Myocyte (in vitro differentiated cells): ENCODE data around the gene RPAP3. TPM values are rescaled to one million over a fixed set of nuclear protein-coding genes. Genes with fewer than 3 reads are reported as not detected.

Experiments used
- DNase-seq: peaks from one replicate; pipeline ENCODE4 v3.0.0-alpha.2; 2012; ENCODE audit warnings: low read depth
- polyA plus RNA-seq: library from polyadenylated mRNA; unstranded; fragments of >200 nt; gene quantifications from one replicate; pipeline ENCODE4 v1.2.1, GENCODE V29; 2012; ENCODE audit warnings: missing spikeins
- total RNA-seq: library from RNA; depleted of rRNA; stranded (reverse); fragments of >200 nt; gene quantifications from 2 replicates; pipeline ENCODE4 v1.2.3, GENCODE V29; 2014

The RPAP3 gene, protein sequence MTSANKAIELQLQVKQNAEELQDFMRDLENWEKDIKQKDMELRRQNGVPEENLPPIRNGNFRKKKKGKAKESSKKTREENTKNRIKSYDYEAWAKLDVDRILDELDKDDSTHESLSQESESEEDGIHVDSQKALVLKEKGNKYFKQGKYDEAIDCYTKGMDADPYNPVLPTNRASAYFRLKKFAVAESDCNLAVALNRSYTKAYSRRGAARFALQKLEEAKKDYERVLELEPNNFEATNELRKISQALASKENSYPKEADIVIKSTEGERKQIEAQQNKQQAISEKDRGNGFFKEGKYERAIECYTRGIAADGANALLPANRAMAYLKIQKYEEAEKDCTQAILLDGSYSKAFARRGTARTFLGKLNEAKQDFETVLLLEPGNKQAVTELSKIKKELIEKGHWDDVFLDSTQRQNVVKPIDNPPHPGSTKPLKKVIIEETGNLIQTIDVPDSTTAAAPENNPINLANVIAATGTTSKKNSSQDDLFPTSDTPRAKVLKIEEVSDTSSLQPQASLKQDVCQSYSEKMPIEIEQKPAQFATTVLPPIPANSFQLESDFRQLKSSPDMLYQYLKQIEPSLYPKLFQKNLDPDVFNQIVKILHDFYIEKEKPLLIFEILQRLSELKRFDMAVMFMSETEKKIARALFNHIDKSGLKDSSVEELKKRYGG
- total RNA-seq, result 16.3 and 19.7 TPM in 2 replicates
- 12.8 TPM for polyA plus RNA-seq

DNA sequence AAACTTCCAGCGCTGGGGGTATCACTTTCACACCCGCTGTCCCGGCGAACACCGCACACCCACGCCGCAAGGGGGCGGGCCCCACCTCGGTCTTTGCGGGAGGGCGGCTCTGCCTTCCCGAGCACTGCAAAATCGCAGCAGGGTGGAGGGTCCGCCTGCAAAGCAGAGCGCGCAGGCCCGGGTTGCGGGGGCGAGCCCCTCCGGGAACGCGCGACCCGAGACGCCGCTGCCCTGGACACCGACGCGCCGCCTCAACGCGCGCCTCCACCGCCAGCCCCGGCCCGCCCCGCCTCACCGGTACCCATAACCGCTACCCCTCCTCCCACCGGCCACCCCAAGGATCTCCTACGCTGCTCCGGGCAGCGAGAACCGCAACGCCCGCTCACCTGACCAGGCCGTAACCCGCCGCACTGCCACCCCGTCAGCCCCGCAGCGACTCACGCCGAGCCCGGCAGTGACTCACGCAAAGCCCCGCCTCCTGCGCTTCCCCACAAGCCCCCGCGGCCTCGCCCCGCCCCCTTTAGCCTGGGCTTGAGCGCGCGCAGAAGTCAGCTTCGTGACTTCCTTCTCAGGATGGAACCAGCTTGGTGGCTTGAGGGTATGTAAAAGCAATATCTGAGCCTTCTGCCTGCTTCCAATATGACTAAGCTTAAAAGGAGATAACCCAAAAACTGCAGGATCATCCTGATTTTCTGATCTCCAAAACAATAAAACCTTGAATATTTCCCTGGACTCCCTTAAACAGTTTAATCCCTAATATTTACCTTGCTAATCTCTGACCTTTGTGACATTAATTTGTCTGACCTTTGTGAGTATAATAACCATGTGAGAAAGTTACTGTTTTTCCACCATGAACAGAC, at the start of gene RPAP3:
TSS of gene RPAP3 (minus strand) at position 465 of the 860 bp plus-strand sequence. CDS start 3,190 bp downstream, outside the sequence.
- peak; percentile 95 for DNase-seq

DNA sequence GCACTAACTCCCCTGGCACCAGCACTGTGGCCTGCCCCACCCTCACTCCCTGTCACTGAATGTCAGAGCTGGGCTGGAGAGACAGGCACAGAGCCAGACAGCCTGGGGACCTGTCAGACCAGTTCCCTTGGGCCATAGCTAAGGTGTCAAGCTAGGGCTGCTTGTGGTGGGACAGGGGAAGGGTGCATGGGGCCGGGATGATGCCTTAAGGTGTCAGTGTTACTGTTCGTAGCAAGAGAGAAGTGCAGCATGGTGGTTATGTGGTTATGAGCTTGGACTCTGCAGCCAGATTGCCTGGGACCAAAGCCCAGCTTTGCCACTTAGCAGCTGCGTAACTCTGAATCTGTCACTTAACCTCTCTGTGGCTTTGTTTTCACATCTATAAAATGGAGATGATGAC, 49.1 kb upstream of the RPAP3 start:
- DNase-seq, result peak; percentile 80

DNA sequence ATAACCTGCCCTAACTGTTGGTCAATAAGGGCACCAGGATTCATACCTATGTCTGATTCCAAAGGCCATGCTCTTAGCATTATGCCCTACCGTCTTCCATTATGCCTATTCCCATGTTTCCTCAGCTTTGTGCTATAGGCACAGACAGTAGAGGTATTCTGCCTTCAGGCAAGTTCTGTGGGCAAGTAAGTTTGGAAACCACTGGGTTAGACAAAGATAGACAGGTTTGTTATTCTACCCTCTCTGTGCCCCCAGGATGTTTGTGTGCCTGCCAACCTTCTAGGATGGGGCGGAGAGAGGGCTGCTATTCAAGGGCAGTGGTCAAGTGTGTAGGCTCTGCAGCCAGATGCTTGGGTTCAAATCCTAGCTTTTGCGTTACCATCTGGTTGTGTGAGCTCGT, 48.3 kb upstream of the RPAP3 start:
- peak; percentile 65 for DNase-seq

DNA sequence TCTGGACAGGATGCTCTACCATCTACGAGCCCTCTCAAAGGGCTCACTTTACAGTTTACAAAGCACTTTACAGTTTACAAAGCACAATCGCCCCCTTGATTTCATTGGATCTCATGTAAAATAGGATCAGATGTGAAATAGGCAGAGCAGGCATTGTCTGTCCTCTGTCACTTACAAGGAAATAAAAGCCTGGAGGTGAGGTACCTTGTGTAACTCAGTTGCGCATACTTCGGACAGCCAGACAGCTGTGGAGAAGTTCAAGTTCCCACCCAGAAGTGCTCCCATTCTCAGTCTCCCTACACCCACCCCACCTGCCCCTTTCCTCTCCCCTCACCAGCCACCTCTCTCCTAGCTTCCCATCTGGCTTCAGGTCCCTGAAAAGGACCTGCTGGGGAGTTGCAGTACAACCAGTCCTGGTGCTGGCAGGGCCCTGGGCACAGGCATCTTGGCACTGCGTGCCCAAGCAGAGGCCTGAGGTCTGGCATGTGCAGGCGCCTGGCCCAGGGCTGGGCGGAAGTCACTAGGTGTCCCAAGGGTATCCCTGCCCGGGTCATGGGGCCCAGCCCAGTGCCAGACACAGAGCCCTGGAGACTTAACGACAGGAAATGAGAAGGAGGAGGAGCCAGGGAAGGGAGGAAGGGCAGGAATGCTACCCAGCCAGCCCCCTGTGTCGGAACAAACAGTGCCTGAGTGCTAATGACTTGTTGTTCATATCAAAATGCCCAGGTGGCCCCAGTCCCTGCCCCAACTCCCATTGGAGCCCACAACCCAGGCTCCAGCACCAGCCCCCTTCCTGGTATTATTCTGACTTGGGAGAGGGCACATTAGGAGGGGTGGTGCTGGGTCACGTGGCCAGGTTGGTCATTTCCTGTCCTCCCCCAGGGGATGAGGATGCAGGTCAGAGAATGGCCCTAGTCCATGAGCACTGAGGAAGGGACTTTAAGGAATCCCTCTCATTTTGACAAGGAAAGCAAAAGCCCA, 47.5 kb upstream of the RPAP3 start:
- DNase-seq, result no peak

- DNase-seq, result no peak
These were observed 46.7 kb upstream of the RPAP3 start for GRCh38 chr12:47752552-47752951.

- DNase-seq, result no peak
These were observed 46.3 kb upstream of the RPAP3 start for GRCh38 chr12:47752121-47752520.

DNA sequence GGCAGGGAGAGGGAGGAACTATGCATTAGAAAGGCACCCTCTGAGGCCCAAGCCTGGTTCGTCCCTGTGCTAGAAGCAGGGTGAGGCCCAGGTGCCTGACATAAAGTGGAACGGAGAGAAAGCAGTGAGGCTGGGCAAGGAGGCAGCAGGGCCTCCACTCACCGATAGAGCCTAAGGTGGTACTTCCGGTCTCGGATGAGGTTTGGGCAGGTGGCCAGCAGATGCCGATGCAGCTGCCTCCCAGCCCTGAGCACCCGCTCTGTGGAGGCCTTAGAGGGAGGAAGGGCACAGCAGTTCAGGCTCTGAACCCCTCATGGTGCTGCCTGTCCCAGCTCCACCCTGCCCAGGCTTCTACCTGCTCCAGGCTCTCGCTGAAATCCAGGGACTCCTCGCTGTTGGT, 45.7 kb upstream of the RPAP3 start:
- no peak for DNase-seq

- no peak for DNase-seq
These were observed 45.2 kb upstream of the RPAP3 start for GRCh38 chr12:47750916-47751470.

GRCh38 chr12:47750229-47750798, 44.5 kb upstream of the RPAP3 start:
- DNase-seq, result no peak

- no peak for DNase-seq
These were observed 43.1 kb upstream of the RPAP3 start for GRCh38 chr12:47748899-47749298.

DNA sequence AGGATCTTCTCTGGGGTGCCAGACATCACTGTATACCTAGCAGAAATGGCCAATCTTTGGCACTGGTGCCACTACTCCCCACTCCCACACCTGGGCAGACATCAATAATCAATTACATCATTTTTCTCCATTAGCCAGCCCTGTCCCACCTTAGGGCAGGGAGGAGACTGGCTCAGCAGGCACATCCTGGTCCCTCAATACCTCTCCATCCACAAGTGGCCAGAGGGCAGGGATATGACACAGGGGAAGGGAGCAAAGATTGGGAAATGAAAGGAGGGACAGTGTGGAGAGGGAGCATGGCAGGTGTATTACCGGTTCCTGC, 42.6 kb upstream of the RPAP3 start:
- DNase-seq, result no peak

GRCh38 chr12:47747596-47748506, 42.0 kb upstream of the RPAP3 start:
- DNase-seq, result no peak

DNA sequence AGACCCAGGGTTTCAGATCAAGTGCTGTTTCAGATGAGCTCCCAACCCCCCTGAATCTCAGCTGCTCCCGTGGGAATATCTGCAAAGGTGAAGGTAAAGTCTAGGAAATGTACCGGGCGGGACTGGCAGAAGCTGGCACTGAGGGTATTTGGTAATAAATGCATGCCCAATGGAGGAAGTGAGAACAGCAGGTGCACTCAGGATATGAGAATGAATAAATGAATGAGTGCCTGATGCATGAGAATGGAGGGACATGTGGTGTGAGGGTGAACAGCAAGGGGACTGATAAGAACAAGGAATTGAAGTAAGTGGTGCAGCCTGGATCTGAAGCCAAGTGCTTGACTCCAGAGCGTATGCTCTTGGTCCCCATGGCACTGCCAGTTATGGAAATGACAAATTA, 41.3 kb upstream of the RPAP3 start:
- no peak for DNase-seq

- no peak for DNase-seq
These were observed 40.7 kb upstream of the RPAP3 start for GRCh38 chr12:47746523-47746922.

GRCh38 chr12:47746073-47746472, 40.2 kb upstream of the RPAP3 start:
- no peak for DNase-seq

DNA sequence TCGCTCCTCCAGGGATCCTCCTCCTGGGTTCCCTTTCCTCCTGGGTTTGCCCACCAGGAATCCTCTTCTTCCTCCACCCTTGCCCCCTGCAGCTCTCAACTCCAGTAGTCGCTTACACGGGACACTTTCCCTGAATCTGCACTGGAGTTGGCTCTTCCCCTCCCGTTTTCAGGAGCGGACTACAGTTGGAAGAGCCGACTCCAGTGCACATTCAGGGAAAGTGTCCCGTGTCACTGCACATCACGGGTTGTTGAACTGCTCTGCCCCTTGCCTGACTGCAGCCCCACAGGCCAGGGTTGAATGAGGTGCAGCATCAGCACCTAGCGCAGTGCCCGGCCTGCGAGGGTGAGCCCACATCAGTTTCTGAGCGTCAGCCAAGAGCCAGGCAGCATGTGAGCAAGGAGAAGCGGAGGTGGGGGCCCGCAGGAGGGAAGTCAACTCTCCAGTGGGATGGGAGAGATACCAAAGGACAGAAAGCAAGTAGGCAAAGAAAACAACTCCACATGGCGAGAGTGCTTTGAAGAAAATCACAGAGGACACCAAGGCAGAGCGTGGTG, 39.7 kb upstream of the RPAP3 start:
- no peak for DNase-seq

DNA sequence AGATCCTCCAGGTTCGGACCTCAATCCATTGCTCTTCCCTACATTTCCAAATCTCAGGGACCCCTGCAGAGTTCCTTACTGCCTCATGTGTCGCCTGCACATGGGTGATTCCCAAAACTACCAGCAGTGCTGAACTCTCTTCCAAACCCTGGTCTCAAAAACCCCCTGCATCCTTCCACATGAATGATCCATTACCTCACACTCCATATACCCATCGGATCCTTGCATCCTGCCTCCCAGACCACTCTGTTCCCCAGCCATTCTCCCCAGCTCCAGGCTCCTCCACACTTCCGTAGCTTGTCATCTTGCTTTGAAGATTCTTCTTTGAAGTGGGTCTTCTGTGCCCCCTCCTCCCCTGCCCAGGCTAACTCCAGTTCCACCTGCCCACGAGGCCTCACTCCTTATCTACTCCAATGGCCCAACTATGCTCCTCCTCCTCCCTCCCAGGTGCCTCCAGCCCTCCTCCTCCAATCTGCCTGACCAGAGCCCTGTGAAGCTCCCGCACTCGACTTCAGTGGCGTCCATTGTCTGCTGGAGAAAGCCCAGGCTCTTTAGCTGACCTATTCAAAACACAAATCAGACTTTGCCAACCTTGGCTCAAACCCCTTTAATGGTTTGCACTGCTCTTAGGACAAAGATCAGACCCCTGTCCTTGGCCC, 39.1 kb upstream of the RPAP3 start:
- DNase-seq, result no peak

GRCh38 chr12:47744005-47744651, 38.3 kb upstream of the RPAP3 start:
- no peak for DNase-seq
